Hepatocyte (in vitro differentiated cells): ENCODE results near the gene PTPRM.

Source experiments
- CTCF ChIP-seq: fragments of 200-600 bp; sonication (generic); IDR thresholded peaks from 2 replicates; pipeline ENCODE4 v1.5.1; 2016; ENCODE audit warnings: antibody characterized with exemption, mild to moderate bottlenecking; ENCODE audit not compliant: poor library complexity
- EZH2 ChIP-seq: fragments of 200-600 bp; sonication (generic); IDR thresholded peaks from 2 replicates; pipeline ENCODE4 v1.6.1; 2016; ENCODE audit warnings: antibody characterized with exemption, mild to moderate bottlenecking, borderline replicate concordance

- no peak for TF ChIP-seq CTCF
- TF ChIP-seq EZH2, result no peak
Measured at GRCh38 chr18:7748251-7749007, 181.3 kb downstream of the PTPRM start.
